Right lobe of liver (tissue), 6 donors: ENCODE measurements around the gene CDIP1. TPM values are rescaled to one million over a fixed set of nuclear protein-coding genes. Genes with fewer than 3 reads are reported as not detected.
"Not testable (repeated sequence)": the region's sequence is repeated elsewhere in the genome, so short reads cannot be mapped to it uniquely, and the experiment has no call there.

Experiments used
- ATAC-seq, 4 donors: fragments of 200-7000 bp; cut with Tn5 transposase; one replicate each; pipeline ENCODE4 v1.9.1; 2020; ENCODE audit warnings: mild to moderate bottlenecking in 4 of 4, moderate library complexity in 4 of 4
- DNase-seq, 3 donors: peaks; one replicate each; pipeline ENCODE4 v3.0.0-alpha.2; 2020
- H3K27ac ChIP-seq, 3 donors: fragments of 200-600 bp; one replicate each; pipeline ENCODE4 v1.8.0; 2022
- H3K27me3 ChIP-seq, 2 donors: fragments of 200-600 bp; one replicate each; pipeline ENCODE4 v1.8.0; 2022
- H3K36me3 ChIP-seq, 4 donors: fragments of 200-600 bp; sonication (generic) in 1 of 4; one replicate each; pipeline versions ENCODE4 v1.5.1 to v1.8.0; 2017 to 2022; ENCODE audit warnings: control low read depth in 1 of 4
- H3K4me1 ChIP-seq, 4 donors: fragments of 200-600 bp; sonication (generic) in 1 of 4; one replicate each; pipeline versions ENCODE4 v1.5.1 to v1.8.0; 2017 to 2022; ENCODE audit warnings: control low read depth in 1 of 4
- H3K4me3 ChIP-seq, 3 donors: fragments of 200-600 bp; one replicate each; pipeline ENCODE4 v1.8.0; 2022
- H3K9me3 ChIP-seq, 4 donors: fragments of 200-600 bp; sonication (generic) in 1 of 4; one replicate each; pipeline versions ENCODE4 v1.5.1 to v1.8.0; 2017 to 2022; ENCODE audit warnings: control low read depth in 1 of 4
- POLR2A ChIP-seq: fragments of 450-650 bp; IDR thresholded peaks from one replicate; pipeline ENCODE4 v1.6.1; 2017; ENCODE audit warnings: antibody characterized with exemption, mild to moderate bottlenecking
- WGBS: methylation state at CpG from one replicate; pipeline ENCODE4 v1.1.6; 2018; ENCODE audit warnings: low coverage, low lambda C conversion rate; ENCODE audit not compliant: insufficient coverage; ENCODE audit errors: missing lambda C conversion rate; 5-methylcytosine and 5-hydroxymethylcytosine counted together
- intact Hi-C, 2 donors: fragments of 100-400 bp; cut with DNase I; formaldehyde crosslinking; loops; one replicate each; pipeline versions ENCODE4 v1.11.2 to v1.14.1; 2022
- total RNA-seq, 6 experiments: library from RNA; depleted of rRNA in 2 of 6; stranded (reverse); fragments of >200 nt in 2 of 6; fragmentation: NEBNext Ultra II Directional in 3 of 6; extraction: Animal tissue kit (Norgen Biotek cat#: 25700) in 3 of 6; gene quantifications; one replicate each; pipeline versions ENCODE4 v1.1.0 to v1.2.4, GENCODE V29; 2016 to 2023
- TF ChIP-seq, protein P1 (sequence below), 4 donors: fragments of 200-600 bp in 3 of 4; fragments of 450-650 bp in 1 of 4; IDR thresholded peaks; one replicate each; pipeline versions ENCODE4 v1.5.1 to v1.8.0; 2016 to 2022; ENCODE audit warnings: antibody characterized with exemption in 4 of 4, mild to moderate bottlenecking in 2 of 4
- donor health status: DM: no; HTN: yes; CAD: no.
- donor health status: DM: no; HTN: no; CAD: no.
- donor health status: DM: no; HTN: no; CAD: no.
- donor health status: DM: no; HTN: yes; CAD: no.
- donor health status: DM: no; HTN: yes; CAD: no.

CDIP1 gene
- total RNA-seq, 6 experiments from 2014 or later, result 15.7 to 23.2 (median 18.4) TPM

DNA sequence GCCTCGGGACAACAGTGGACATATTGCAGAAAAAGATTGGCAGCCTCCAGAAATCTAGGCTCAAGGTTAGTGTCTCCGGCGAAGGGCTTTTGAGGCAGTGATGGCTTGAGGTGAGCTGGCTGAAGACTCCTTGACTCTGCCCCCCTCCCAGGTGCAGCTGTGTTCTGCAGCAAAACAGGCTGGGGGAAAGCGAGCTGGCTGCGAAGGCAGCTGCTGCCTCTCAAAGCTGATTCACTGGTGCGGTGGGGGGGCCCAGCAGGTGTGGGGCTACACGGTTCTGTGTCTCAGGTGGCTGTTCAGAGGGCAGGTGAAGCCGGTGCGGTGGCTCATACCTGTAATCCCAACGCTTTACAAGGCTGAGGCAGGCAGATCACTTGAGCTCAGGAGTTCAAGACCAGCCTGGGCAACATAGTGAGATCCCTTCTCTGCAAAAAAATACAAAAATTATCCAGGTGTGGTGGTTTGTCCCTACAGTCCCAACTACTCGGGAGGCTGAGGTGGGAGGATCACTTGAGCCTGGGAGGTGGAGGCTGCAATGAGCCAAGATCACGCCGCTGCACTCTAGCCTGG lies 40.5 kb upstream of the CDIP1 start:
- no peak for ATAC-seq

DNA sequence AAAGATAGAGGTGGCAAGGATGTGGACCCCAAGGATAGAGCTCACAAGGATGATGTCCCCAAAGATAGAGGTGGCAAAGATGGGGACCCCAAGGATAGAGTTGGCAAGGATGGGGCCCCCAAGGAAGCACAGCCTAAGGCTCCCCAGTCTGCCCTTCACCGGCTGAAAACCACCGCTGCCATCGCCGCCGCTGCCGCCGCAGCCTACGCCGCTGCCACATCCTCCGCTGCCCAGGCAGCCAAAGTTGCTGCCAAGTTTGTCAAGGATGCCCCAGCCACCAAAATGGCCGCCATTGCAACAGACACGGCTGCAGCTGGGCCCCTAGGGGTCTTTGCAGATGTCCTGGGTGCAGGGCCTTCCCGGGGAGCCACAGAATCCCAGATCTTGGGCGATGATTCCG lies 37.4 kb upstream of the CDIP1 start:
- WGBS, result 96% methylated on average over 4 of the region's 15 CpGs
- H3K27ac ChIP-seq, result no peak overlapping the region
- H3K4me1 ChIP-seq, result no peaks in the 10 kb centered on the region
- H3K9me3 ChIP-seq, result no peaks in the 10 kb centered on the region
- TF ChIP-seq POLR2A, result no peak
- TF ChIP-seq, protein P1, sequence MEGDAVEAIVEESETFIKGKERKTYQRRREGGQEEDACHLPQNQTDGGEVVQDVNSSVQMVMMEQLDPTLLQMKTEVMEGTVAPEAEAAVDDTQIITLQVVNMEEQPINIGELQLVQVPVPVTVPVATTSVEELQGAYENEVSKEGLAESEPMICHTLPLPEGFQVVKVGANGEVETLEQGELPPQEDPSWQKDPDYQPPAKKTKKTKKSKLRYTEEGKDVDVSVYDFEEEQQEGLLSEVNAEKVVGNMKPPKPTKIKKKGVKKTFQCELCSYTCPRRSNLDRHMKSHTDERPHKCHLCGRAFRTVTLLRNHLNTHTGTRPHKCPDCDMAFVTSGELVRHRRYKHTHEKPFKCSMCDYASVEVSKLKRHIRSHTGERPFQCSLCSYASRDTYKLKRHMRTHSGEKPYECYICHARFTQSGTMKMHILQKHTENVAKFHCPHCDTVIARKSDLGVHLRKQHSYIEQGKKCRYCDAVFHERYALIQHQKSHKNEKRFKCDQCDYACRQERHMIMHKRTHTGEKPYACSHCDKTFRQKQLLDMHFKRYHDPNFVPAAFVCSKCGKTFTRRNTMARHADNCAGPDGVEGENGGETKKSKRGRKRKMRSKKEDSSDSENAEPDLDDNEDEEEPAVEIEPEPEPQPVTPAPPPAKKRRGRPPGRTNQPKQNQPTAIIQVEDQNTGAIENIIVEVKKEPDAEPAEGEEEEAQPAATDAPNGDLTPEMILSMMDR (IDR thresholded peaks at IDR 0.05), result no peak
- ATAC-seq, result peak in 1 of 4 donors; percentile 11
- H3K36me3 ChIP-seq, result no peaks in the 10 kb centered on the region
- no peaks in the 10 kb centered on the region for H3K27me3 ChIP-seq
- intact Hi-C loops, result no loop called here
- H3K4me3 ChIP-seq, result no peak overlapping the region
- no peak for DNase-seq

More for the DNA sequence above, 40.5 kb upstream of the CDIP1 start:
- intact Hi-C loops, result no loop called here
- Histone ChIP-seq H3K27me3 (no peaks in the 10 kb centered on the region), H3K36me3 (no peaks in the 10 kb centered on the region), H3K4me3 (no peak overlapping the region), H3K4me1 (no peaks in the 10 kb centered on the region), H3K9me3 (no peaks in the 10 kb centered on the region), H3K27ac (no peak overlapping the region)
- 85% methylated on average over 6 of the region's 13 CpGs for WGBS
- no peak for DNase-seq
- TF ChIP-seq POLR2A, result no peak
- TF ChIP-seq, protein P1 (IDR thresholded peaks at IDR 0.05), result no peak

DNA sequence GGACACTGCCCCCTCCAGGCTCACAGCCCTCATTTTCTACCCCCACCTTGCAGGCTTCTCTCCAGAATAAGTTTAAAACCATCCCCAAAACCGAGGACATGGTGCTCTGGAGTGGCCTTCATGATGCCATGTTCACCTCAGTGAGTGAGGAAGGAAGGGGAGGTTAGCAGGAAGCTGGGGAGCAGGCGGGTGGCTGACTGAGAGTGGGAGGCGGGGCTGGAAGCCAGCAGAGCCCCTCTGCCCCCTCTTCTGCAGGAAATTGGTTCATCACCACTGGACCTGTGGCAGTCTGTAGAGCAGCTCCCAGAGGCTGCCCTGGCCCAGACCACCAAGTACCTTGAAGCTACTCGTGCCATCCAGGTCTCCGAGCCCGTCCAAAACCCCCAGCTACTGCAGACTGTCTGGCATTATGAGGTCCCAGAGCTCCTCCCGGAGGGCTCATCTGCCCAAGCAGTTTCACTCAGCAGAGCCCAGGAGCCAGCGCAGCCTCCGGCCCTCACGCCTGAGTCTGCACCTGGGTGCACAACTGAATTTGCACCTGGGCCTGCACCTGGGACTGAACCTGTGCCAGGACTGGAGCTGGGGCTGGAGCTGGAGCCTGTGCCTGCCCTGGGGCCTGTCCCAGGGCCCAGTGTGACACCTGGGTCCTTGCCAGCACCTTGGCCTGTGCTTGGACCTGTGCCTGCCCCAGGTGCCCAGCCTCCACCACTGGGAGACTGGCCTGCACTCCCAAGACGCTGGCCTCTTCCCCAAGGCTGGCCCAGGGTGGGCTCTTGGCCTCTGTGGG lies 36.5 kb upstream of the CDIP1 start:
- no peak for DNase-seq
- WGBS, result 34% methylated on average over 3 of the region's 11 CpGs
- H3K27me3 ChIP-seq, result no peaks in the 10 kb centered on the region
- no peaks in the 10 kb centered on the region for H3K4me1 ChIP-seq
- no peaks in the 10 kb centered on the region for H3K36me3 ChIP-seq
- TF ChIP-seq, protein P1 (IDR thresholded peaks at IDR 0.05), result no peak
- TF ChIP-seq POLR2A, result no peak
- H3K27ac ChIP-seq, result no peak overlapping the region
- intact Hi-C loops, result no loop called here
- H3K4me3 ChIP-seq, result no peak overlapping the region
- ATAC-seq, result peak in 1 of 4 donors; percentile 47
- H3K9me3 ChIP-seq, result no peaks in the 10 kb centered on the region

DNA sequence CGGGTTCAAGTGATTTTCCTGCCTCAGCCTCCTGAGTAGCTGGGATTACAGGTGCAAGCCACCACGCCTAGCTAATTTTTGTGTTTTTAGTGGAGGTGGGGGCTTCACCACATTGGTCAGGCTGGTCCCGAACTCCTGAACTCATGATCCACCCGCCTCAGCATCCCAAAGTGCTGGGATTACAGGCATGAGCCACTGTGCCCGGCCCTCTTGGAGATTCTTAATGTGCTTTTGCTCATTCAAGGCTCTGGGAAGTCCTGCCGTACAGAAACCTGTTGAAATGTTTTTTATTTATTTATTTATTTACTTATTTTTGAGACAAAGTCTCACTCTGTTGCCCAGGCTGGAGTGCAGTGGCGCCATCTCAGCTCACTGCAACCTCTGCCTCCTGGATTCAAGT lies 35.4 kb upstream of the CDIP1 start:
- ATAC-seq, H3K36me3 ChIP-seq, H3K9me3 ChIP-seq, H3K4me3 ChIP-seq, DNase-seq, H3K4me1 ChIP-seq, H3K27ac ChIP-seq, H3K27me3 ChIP-seq, intact Hi-C loops: not testable (repeated sequence)
- WGBS, result 60% methylated on average over 3 of the region's 7 CpGs

DNA sequence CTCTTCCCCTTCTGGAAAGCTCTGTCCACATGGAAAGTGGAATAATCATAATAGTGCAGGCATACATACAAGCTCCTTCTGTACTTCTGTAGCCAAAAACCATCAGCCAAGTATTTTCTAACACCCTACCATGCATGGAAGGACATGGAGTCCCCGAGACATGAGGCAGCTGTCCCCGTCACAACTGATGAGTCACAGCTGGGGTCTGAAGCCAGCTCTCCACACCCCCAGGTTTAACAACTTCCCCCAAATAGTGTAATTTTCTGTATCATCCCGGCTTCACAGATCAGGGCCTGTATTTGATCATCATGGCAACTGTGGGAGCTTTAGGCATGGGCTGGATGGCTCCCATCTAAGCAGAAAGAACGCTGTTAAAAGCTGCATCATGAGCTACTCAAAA lies 34.1 kb upstream of the CDIP1 start:
- intact Hi-C loops, result no loop called here

More for the DNA sequence above, 34.1 kb upstream of the CDIP1 start:
- Histone ChIP-seq H3K36me3 (no peaks in the 10 kb centered on the region), H3K27ac (no peak overlapping the region), H3K27me3 (no peaks in the 10 kb centered on the region), H3K4me1 (no peaks in the 10 kb centered on the region), H3K9me3 (no peaks in the 10 kb centered on the region), H3K4me3 (no peak overlapping the region)
- DNase-seq (no peak), ATAC-seq (no peak)
- 59% methylated on average over 4 of the region's 4 CpGs for WGBS
- TF ChIP-seq, protein P1 (IDR thresholded peaks at IDR 0.05), result no peak
- no peak for TF ChIP-seq POLR2A
